ENCODE results near the gene ZNF217. TPM values are rescaled to one million over a fixed set of nuclear protein-coding genes. Genes with fewer than 3 reads are reported as not detected.
"Not testable (repeated sequence)": the region's sequence is repeated elsewhere in the genome, so short reads cannot be mapped to it uniquely, and the experiment has no call there.

Gene ZNF217
- total RNA-seq, 6 experiments from 2014 or later, result 11.3 to 27.1 (median 15.8) TPM

GRCh38 chr20:53629436-53629835 lies 35.8 kb upstream of the ZNF217 start:
- WGBS (ENCODE audit: insufficient coverage, low coverage, low lambda C conversion rate, missing lambda C conversion rate), result 80% methylated on average over 5 of the region's 5 CpGs
- no peaks in the 10 kb centered on the region for H3K27me3 ChIP-seq
- ATAC-seq (no peak), DNase-seq (peak in 1 of 3 donors; percentile 10)
- no peaks in the 10 kb centered on the region for H3K36me3 ChIP-seq
- intact Hi-C loops (cut with DNase I), result no loop called here
- no peak overlapping the region for H3K4me3 ChIP-seq
- TF ChIP-seq, protein P1, sequence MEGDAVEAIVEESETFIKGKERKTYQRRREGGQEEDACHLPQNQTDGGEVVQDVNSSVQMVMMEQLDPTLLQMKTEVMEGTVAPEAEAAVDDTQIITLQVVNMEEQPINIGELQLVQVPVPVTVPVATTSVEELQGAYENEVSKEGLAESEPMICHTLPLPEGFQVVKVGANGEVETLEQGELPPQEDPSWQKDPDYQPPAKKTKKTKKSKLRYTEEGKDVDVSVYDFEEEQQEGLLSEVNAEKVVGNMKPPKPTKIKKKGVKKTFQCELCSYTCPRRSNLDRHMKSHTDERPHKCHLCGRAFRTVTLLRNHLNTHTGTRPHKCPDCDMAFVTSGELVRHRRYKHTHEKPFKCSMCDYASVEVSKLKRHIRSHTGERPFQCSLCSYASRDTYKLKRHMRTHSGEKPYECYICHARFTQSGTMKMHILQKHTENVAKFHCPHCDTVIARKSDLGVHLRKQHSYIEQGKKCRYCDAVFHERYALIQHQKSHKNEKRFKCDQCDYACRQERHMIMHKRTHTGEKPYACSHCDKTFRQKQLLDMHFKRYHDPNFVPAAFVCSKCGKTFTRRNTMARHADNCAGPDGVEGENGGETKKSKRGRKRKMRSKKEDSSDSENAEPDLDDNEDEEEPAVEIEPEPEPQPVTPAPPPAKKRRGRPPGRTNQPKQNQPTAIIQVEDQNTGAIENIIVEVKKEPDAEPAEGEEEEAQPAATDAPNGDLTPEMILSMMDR (IDR thresholded peaks at IDR 0.05), result no peak
- no peak for TF ChIP-seq POLR2A (IDR thresholded peaks at IDR 0.05)
- H3K27ac ChIP-seq, result no peak overlapping the region
- no peaks in the 10 kb centered on the region for H3K9me3 ChIP-seq
- H3K4me1 ChIP-seq, result peaks cover 0 to 5% (median 0%) of the 10 kb centered on the region in 4 donors

GRCh38 chr20:53628758-53629157 lies 35.1 kb upstream of the ZNF217 start:
- H3K27me3 ChIP-seq; intact Hi-C loops (cut with DNase I); H3K36me3 ChIP-seq; H3K27ac ChIP-seq; H3K4me3 ChIP-seq; H3K4me1 ChIP-seq; H3K9me3 ChIP-seq; ATAC-seq: not testable (repeated sequence)
- peak in 1 of 3 donors; percentile 20 for DNase-seq
- 88% methylated on average over 6 of the region's 6 CpGs for WGBS (ENCODE audit: insufficient coverage, low coverage, low lambda C conversion rate, missing lambda C conversion rate)

DNA sequence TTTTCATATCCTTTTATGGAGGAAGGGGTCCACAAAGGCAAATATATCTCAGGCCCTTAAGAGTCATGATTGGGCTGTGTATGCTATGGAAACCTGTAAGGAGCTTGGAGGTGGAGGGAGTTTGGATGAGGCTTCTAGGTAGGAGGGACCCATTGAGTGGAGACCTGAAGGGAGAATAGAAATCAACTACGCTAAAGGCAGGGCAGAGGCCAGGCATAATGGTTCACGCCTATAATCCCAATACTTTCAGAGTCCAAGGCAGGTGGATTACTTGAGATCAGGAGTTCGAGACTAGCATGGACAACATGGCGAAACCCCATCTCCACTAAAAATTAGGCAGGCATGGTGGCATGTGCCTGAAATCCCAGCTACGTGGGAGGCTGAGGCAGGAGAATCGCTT lies 34.4 kb upstream of the ZNF217 start:
- H3K4me1 ChIP-seq, result peaks cover 0 to 11% (median 0%) of the 10 kb centered on the region in 4 donors
- no peaks in the 10 kb centered on the region for H3K27me3 ChIP-seq
- ATAC-seq (no peak), DNase-seq (peak in 1 of 3 donors; percentile 16)
- H3K36me3 ChIP-seq, result no peaks in the 10 kb centered on the region
- H3K9me3 ChIP-seq, result no peaks in the 10 kb centered on the region
- WGBS (ENCODE audit: insufficient coverage, low coverage, low lambda C conversion rate, missing lambda C conversion rate), result 95% methylated on average over 5 of the region's 6 CpGs
- intact Hi-C loops (cut with DNase I), result no loop called here
- no peak overlapping the region for H3K4me3 ChIP-seq
- TF ChIP-seq, protein P1 (IDR thresholded peaks at IDR 0.05), result no peak
- TF ChIP-seq POLR2A (IDR thresholded peaks at IDR 0.05), result no peak
- H3K27ac ChIP-seq, result no peak overlapping the region

GRCh38 chr20:53627001-53627400 lies 33.4 kb upstream of the ZNF217 start:
- DNase-seq, result peak in 2 of 3 donors; percentile 17 to 27
- not testable (repeated sequence) for H3K27ac ChIP-seq, H3K4me3 ChIP-seq

GRCh38 chr20:53626584-53626983 lies 32.9 kb upstream of the ZNF217 start:
- no peak for ATAC-seq
- intact Hi-C loops (cut with DNase I), result no loop called here
- H3K4me1 ChIP-seq, result peaks cover 0 to 26% (median 7%) of the 10 kb centered on the region in 4 donors
- no peak overlapping the region for H3K27ac ChIP-seq
- no peaks in the 10 kb centered on the region for H3K9me3 ChIP-seq
- WGBS (ENCODE audit: insufficient coverage, low coverage, low lambda C conversion rate, missing lambda C conversion rate), result 94% methylated on average over 2 of the region's 2 CpGs
- DNase-seq, result peak in 1 of 3 donors; percentile 3
- no peaks in the 10 kb centered on the region for H3K36me3 ChIP-seq
- no peak for TF ChIP-seq POLR2A (IDR thresholded peaks at IDR 0.05)
- TF ChIP-seq, protein P1 (IDR thresholded peaks at IDR 0.05), result no peak
- H3K27me3 ChIP-seq, result no peaks in the 10 kb centered on the region
- no peak overlapping the region for H3K4me3 ChIP-seq

More at GRCh38 chr20:53627001-53627400, 33.4 kb upstream of the ZNF217 start:
- intact Hi-C loops (cut with DNase I); H3K36me3 ChIP-seq; ATAC-seq; H3K9me3 ChIP-seq; H3K27me3 ChIP-seq: not testable (repeated sequence)
- 95% methylated on average over 10 of the region's 10 CpGs for WGBS (ENCODE audit: insufficient coverage, low coverage, low lambda C conversion rate, missing lambda C conversion rate)
- H3K4me1 ChIP-seq, result peaks cover 0 to 21% (median 5%) of the 10 kb centered on the region in 4 donors

Measured in right lobe of liver (tissue), 6 donors.